Measurements from ENCODE around the gene CSNK1G2.
A peak's percentile ranks its signal among the peaks of the same experiment; 100 is the strongest.

CSNK1G2 gene

DNA sequence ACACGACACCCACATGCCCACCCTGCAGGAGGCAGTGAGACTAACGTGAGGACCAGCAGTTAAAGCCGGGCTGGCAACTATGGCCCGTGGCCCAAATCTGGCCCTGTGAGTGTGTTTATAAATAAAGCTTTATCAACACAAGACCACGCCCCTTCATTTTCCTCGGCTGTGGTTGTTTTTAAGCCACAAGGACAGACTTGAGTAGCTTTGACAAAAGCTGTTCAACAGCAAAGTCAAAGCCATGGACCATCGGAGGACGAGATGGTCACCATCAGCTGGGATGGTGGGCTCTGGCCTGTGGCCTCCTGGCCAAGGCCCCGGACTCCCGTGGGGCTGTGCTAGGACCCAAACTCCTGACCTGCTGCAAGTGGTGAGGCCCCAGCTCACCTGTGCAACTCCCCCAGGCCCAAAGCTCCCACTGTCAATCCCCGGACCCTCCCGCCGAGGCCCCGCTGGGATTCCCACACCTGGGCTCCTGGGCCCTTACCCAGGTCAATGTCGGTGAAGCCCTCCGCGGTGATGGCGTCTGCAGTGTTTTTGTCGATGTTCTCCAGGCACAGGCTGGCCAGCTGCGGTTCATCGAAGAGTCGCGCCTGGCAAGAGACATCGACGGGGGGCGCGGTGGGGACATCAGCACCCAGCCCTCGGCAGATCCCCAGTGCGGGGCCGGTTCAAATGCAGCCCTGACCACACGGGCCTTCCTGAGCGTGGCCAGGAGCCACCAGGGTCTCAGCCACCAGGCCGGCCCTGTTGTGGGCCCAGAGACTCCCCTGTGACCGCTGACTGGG, 49.5 kb downstream of the CSNK1G2 start:
- no peak for DNase-seq

DNA sequence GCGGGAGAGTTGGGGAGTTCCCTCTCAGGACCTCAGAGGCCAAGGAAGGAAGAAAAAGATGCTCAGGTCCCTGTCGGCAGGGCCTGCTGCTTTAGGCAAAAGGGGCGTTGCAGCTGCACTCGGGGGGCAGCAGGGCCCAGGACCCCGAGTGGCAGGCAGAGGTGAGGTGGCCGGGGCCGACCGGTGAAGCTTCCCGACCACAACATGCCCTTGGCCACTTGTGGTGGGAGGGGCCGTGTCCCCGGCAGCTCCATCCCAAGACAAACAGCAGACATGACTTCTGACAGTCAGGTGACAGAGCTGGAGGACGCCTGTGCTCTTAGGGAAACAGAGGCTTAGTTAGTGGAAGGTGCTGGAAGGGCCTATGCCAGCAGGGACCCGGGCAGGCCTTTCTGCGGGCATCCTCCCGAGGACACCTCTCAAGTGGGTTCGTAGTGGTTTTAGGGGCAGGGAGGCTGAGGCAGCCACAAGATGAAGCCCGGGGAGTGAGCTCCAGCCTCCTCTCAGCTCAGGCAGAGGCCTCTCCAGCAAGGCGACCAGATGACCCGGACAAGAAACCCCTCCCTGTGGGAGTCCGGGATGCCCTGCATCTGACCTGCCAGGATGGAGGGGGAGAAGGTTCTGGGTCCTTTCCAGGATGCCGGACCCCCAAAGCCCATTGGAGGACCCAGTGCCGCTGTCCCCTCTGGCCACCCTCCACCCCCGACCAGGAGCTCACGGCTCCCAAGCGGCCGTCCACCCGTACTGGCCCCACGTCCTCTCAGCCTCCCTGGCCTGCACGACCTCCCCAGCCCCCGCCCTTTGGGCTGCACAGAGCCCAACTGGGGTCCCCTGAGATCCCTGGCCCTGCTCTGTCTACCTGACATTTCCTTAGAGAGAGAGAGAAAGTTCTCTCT, 50.3 kb downstream of the CSNK1G2 start:
- no peak for DNase-seq

DNA sequence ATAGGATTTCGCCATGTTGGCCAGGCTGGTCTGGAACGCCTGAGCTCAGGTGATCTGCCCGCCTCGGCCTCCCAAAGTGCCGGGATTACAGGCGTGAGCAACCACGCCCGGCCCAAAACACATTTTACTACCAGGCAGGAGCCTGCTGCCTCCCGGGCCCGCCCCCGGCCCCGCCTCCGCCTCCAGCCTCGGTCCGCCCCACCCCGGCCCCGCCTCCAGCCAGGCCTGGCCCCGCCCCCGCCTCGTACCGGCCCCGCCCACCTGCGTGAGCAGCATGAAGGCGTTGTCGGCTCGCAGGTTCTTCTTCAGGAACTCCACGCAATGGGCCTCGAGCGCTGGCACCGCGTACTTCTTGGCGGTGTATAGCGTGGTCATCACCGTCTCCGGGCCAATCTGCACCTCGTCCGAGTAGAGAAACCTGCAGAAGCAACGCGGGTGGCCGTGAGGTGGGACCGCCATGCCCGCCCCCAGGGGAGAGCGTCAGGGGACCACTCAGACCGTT, 51.8 kb downstream of the CSNK1G2 start:
- DNase-seq: peak in 1 of 2 donors; percentile 3

DNA sequence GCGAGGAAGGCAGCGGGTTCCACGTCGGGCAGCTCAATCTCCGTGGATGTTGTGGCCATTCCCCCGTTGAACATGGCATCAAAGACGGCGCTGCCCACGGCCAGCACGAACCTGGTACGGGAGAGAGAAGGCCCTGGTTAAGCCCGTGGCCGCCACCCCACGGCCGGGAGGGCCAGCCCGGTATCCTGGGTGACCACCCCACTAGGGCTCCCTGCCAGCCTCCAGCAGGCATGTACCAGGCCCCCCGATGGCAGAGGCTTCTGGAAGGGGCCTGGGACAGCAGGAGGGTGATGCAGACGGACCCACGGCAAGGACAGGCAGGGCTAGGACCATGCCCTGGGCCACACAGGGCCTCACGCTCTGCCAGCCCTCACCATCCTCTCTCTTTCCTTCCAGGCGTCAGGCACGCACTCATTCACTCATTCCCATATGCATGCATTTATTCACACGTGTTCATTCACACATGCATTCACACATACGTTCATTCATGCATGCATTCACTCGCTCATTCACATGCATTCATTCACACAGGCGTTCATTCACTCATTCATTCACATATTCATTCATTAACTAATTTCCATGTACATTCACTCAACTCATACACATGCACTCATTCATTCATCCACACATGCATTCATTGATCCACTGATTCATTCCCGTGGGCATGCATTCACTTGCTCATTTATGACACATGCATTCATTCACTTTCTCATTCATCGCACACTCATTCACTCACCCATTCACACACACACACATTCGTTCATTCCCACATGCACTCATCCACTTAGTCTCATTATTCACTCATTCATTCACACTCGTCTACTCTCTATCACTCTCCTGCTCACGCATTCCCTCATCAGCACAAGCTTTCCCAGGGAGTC, 56.6 kb downstream of the CSNK1G2 start:
- DNase-seq: no peak

DNA sequence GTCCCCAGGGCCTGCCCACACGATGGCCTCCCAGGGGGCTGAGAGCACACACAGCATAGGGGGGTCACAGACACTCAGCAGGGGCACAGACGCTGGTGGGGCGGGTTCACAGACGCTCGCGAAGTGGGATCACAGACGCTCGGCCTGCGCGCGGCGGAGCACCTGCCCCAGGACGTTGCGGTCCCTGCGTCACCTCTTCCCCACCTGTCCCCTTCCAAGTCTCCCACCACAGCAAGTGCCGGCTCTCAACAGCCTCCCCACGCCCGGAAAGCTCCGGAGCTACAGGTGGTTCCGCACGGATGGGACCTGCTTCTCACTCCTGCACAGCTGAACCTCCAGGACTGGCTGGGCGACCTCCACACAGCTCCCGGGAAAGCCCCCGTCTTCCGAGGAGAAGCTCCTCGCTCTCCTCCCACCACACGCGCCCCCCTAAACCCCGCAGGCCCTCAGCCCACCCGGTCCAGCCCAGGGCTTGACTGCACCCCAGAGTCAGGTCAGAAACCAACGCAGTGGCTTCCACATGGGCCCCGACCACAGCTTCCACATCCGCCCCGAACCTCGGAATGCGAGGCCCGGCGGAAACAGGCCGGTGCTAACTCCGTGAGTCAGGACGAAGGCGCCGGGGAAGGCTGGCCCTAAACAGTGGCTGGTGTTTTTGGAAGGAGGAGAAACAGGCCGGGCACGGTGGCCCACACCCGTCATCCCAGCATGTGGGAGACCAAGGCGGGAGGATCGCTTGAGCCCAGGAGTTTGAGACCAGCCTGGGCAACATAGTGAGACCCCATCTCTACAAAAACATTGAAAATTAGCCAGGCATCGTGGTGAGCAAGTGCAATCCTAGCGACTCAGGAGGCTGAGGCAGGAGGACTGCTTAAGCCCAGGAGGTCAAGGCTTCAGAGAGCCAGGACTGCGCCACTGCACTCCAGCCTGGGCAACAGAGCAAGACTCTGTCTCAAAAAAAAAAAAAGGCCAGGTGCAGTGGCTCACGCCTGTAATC, 58.0 kb downstream of the CSNK1G2 start:
- peak in 1 of 2 donors; percentile 26 for DNase-seq

DNA sequence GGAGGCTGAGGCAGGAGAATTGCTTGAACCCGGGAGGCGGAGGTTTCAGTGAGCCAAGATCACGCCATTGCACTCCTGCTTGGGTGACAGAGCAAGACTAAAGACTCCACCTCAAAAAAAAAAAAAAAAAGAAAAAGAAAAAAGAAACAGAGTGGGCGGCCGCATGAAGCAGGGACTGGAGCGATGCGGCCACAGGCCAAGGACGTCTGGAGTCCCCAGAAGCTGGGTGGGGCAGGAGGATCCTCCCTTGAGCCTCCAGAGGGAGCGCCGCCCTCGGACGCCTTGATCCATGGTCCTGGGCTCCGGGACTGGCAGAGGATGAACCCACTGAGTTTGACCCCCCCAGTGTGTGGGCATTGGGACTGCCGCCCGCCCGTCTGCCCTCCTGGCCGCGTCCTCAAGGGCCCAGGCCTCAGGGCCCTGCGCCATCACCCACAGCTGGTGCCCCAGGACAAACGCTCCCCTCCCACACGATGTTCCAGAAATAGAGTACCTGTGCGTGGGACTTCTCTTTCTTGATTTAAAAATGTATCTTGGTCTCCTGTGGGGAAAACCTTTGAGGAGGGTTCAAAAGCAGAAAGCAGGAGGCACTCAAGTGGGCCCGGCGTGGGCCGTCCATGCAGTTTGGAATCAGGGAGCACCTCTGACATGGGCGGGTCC, 59.0 kb downstream of the CSNK1G2 start:
- DNase-seq: no peak

DNA sequence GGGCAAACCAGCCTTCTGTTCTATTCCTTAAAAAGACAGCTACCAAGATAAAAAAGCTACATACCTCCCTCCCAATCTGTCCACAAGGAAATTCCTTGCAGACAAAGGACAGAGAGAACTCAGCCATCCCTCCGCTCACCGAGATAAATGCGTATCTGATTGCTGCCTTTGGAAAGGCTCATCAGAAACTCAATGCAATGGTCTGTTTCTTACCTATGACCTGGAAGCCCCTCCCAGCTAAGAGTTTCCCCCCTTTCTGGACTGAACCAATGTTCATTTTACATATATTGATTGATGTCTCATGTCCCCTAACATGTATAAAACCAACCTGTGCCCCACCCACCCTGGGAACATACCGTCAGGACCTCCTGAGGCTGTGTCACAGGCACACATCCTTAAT, 62.9 kb downstream of the CSNK1G2 start:
- no peak for DNase-seq

DNA sequence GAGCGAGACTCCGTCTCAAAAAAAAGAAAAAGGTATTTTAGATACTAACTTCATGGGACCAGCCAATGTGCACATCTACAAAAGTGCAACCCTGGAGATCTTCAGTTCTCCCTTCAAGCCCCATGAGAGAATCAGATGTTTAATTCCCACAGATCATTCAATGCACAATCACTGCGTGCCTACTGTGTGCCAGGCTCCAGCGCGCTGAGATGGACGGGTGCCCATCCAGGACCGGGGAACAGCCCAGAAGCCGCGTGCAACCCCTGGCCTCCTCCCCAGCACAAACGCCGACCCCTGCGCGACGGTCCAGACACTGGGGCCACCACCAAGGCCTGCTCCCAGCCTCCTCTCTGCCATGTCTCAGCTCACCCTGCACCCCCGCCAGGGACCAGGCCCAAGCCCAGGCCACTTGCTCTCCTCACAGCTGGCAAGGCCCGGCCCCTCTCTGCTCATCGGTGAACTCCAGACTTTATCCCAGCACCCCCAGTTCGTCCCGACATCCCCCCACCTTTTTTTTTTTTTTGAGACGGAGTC, 69.2 kb downstream of the CSNK1G2 start:
- no peak for DNase-seq

DNA sequence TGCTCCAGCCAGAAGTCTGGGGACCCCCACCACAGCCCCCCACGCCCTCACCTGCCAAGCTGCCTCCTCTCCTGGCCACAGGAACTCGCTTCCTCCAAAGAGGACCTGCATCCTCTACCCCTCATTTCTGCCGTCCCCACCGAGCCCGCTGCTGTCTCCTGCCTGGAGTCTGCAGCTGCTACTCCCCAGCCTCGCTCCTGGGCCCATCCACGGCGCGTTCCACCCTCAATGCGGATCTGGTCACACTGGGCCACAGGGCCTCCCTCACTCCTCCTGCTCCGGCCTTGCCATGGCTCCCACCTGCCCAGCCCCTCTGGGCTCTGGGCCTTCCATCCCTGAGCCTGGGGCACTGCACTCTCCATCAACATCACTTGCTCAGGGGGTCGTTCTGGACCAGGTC, 70.2 kb downstream of the CSNK1G2 start:
- no peak for DNase-seq

DNA sequence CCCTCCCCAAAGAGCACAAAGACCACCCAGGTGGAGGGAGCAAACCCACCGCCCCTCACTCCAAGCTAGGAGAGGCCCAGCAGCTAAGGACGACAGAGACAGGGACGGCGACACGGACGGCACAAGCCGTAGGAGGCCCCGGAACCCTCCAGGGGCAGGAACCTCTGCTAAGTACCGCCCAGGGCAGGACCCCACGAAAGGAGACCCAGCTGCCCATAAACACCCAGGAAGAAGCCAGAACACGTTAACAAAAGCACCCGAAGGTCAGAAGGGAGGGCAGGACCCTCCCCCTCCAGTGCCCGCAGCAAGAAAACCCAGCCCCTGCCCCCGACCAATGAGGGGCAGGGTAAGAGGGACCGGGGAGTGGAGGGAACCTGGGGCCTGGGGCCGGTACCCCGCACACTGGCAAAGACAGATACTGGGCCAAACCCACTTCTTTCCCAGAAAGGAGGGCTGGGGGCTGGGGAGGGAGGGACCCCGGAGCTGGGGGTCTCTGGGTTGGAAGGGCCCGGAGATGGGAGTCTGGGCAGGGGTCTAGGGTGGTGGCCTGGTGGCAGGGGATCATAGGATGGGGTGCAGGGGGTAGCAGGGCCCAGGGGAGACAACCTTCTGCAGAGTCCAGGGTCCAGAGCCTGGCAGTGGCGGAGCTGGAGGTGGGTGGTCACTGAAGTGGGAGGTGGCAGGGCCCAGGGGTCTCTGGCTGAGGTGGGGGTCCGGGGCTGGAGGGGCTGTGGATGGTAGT, 72.1 kb downstream of the CSNK1G2 start:
- DNase-seq: no peak

DNA sequence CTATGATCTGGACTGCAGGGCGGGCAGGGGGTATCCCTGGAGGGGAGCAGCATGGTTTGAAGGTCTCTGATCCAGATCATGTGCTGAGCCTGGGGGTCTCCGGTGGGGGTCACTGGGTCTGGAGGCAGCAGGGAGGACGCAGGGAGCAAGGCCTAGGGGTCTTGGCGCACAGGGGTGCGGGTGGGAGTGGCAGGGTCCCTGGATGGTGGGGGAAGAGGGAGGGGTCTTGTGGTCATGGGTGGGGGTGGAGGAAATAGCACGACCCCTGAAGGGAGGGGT, 72.7 kb downstream of the CSNK1G2 start:
- DNase-seq: no peak

DNA sequence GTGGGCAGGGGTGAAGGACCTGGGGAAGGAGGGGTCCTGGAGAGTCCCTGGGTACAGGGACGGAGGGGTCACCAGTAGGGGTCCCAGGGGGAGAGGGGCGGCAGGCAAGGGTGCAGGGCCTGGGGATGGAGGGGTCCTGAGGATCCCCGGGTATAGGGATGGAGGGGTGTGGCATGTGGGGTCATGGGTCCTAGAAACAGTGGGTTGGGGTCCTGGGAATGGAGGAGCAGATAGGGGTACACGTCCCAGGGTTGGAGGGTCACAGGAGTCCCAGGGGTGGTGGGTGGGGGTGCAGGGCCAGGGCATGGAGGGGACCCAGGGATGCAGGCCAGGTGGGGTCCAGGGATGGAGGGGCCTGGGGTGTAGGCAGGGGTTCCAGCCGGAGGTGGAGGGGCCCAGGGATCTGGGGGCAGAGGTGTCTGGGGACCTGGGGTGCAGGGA, 73.2 kb downstream of the CSNK1G2 start:
- no peak for DNase-seq

DNA sequence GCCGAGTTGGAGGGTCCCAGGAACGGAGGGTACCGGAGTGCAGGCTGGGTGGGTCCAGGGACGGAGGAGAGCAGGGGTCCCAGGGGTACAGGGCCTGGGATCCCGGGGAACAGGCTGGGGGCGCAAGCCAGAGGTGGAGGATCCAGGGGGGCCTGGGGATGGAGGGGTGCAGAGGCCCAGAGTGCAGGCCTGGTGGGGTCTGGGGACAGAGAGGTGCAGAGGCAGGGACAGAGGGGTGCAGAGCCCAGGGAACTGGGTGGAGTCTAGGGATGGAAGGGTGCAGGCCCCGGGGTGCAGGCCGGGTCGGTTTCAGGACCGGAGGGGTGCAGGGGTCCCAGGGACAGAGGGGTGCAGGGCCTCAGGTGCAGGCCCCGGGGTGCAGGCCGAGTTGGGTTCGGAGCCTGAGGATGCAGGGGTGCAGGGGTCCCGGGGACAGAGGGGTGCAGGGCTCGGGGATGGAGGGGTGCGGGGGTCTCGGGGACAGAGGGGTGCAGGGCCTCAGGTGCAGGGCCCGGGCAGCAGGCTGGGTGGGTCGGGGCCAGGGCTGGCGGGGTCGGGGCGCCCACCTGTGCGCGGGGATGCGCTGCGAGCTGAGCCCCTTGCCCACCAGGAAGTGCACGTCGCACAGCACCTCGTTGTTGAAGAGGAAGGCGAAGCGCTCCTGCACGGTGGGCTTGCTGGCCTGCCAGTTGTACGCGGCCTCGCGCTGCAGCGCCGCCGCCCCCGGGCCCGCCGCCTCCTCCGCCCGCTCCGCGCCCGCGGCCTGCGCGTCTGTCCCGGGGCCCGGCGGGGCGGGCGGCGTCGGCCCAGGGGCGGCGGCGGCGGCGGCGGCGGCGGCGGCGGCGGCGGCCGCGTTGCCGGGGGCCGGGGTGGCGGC, 74.0 kb downstream of the CSNK1G2 start:
- peak in 1 of 2 donors; percentile 30 for DNase-seq

DNA sequence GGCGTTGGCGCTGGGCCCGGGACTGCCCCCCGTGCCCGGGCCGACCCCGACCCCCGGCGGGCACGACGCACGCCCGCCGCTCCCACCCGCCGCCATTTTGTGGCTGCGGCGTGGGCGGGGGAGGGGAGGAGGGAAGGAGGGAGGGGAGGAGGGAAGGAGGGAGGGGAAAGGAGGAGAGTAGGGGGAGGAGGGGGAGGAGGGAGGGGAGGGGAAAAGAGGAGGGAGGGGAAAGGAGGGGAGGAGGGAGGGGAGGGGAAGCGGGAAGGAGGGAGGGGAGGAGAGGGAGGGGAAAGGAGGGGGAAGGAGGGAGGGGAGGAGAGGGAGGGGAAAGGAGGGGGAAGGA, 74.6 kb downstream of the CSNK1G2 start, which contains the start of gene BTBD2:
TSS of gene BTBD2 (minus strand) at position 107 of the 343 bp plus-strand sequence. CDS start at position 96, 11 bp downstream.
- peak; percentile 20 to 39 for DNase-seq

DNA sequence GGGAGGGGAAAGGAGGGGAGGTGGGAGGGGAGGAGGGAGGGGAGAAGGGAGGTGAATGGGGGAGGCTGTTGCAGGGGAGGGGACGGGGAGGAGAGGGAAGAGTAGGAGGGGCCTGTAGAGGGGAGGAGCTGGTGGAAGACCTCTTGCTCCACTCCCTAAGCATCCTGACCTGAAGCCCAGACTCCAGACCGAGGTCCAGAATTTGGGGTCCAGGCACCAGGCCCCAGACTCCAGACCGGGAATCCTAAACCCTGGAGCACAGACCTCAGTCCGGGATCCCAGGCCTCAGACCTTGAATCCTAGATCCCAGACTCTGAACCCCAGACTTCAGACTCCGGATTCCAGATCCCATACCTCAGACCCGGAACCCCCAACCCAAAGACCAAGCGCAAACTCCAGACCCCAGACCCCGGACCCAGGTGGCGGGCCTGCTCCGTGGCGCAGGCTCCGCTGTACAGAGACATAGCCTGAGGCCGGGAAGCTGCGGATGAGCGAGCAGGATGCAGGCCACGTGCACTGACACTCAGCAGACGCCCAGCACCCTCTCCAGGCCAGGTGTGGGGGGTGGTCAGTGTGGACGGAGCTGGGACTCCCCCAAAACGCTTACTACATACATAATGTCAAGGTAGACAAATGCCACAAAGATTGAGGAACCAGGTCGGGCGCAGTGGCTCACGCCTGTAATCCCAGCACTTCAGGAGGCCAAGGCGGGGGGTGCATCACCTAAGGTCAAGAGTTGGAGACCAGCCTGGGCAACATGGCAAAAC, 75.3 kb downstream of the CSNK1G2 start:
- DNase-seq: peak; percentile 20 to 47

DNA sequence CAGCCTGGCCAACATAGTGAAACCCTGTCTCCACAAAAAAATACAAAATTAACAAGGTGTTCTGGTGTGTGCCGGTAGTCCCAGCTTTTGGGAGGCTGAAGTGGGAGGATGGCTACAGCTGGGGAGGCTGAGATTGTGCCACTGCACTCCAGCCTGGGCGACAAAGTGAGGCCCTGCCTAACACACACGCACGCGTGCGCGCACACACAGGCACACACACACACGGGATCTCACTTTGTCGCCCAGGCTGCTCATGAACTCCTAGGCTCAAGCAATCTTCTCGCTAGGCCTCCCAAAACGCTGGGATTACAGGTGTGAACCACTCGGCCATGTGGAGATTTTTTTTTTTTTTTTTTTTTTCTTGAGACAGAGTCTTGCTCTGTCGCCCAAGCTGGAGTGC, 77.8 kb downstream of the CSNK1G2 start:
- DNase-seq: no peak

DNA sequence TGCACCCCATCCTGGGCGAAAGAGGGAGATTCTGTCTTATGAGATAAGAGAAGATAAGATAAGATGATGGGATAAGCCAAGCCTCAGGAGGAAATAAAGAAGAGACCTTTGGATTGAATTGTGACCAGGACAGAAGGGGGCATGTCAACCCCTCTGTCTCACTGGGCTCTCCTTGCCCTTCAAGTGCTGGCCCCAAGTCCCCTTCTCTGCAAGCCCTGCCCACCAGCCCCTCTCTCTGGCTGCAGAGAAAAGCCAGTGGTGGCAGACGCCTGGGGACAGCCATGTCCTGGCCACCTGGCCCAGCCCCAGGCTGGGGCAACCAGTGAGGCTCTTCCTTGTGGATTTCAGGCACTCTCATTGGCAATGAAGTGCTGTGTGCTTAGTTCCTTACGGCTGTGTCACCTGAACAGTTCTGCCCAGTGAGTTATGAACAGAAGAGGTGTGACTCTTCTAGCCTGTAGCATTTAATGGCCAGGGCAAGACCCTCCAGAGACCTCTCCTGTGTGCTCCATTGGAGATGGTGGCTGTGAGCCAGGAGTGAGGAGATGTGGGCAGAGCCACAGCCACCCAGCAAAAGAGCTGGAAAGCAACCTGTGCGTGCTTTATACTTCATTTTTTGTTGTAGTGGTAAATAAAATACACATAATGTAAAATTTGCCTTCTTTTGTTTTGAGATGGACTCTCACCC, 80.6 kb downstream of the CSNK1G2 start:
- no peak for DNase-seq
